ENCODE data around the gene RTN1.

GRCh38 chr14:59831121-59831730 lies 39.4 kb downstream of the RTN1 start:
- TF ChIP-seq EZH2phosphoT487 (IDR thresholded peaks at IDR 0.05; ENCODE audit: insufficient read depth, low read depth): no peak
- no peak for TF ChIP-seq EZH2 (IDR thresholded peaks at IDR 0.05; ENCODE audit: insufficient read depth, poor library complexity, severe bottlenecking)

All from GM23248 (cell line).